Vagina (tissue), 2 donors: Measurements from ENCODE around the gene H3-3A. TPM values are rescaled to one million over a fixed set of nuclear protein-coding genes. Genes with fewer than 3 reads are reported as not detected.
A peak's percentile ranks its signal among the peaks of the same experiment; 100 is the strongest.

Experiments used
- DNase-seq, 2 donors: peaks; one replicate each; pipeline ENCODE4 v3.0.0-alpha.2; 2017; ENCODE audit errors: extremely low spot score in 2 of 2
- H3K27ac ChIP-seq: fragments of 200-600 bp; sonication (generic); one replicate; pipeline ENCODE4 v1.5.1; 2019
- H3K27me3 ChIP-seq: fragments of 200-600 bp; sonication (generic); one replicate; pipeline ENCODE4 v1.5.1; 2019
- H3K36me3 ChIP-seq, 2 donors: fragments of 200-600 bp; sonication (generic); one replicate each; pipeline ENCODE4 v1.5.1; 2017 to 2019
- H3K4me1 ChIP-seq: fragments of 200-600 bp; sonication (generic); one replicate; pipeline ENCODE4 v1.5.1; 2019
- H3K4me3 ChIP-seq, 2 donors: fragments of 200-600 bp; sonication (generic); 1 replicate in 1 of 2; 2 replicates in 1 of 2; pipeline ENCODE4 v1.5.1; 2016 to 2019
- H3K9me3 ChIP-seq: fragments of 200-600 bp; sonication (generic); one replicate; pipeline ENCODE4 v1.5.1; 2019
- CTCF ChIP-seq, 3 experiments: fragments of 450-650 bp in 2 of 3; fragments of 200-600 bp in 1 of 3; sonication (generic) in 1 of 3; IDR thresholded peaks; one replicate each; pipeline ENCODE4 v1.5.1; 2017 to 2019; ENCODE audit warnings: antibody characterized with exemption in 3 of 3, mild to moderate bottlenecking in 2 of 3, moderate library complexity in 2 of 3
- POLR2A ChIP-seq, 2 donors: fragments of 450-650 bp; IDR thresholded peaks; one replicate each; pipeline ENCODE4 v1.6.1; 2017; ENCODE audit warnings: antibody characterized with exemption in 2 of 2, mild to moderate bottlenecking in 2 of 2, moderate library complexity in 2 of 2
- POLR2AphosphoS5 ChIP-seq, 2 donors: sonication (generic); formaldehyde crosslinking; IDR thresholded peaks; one replicate each; pipeline ENCODE4 v1.9.0; 2017; ENCODE audit warnings: antibody characterized with exemption in 2 of 2, mild to moderate bottlenecking in 2 of 2, low read depth in 1 of 2; ENCODE audit not compliant: insufficient read depth in 1 of 2
- intact Hi-C: fragments of 100-400 bp; cut with DNase I; formaldehyde crosslinking; loops from one replicate; pipeline ENCODE4 v1.15.1; 2023
- total RNA-seq: library from RNA; depleted of rRNA; stranded (reverse); fragments of >200 nt; gene quantifications from one replicate; pipeline ENCODE4 v1.2.3, GENCODE V29; 2016

H3-3A gene
- total RNA-seq, 1 donor from 2014 or later: 263 TPM

GRCh38 chr1:226029568-226030225 lies 32.8 kb upstream of the H3-3A start:
- DNase-seq: no peak
- no peaks in the 10 kb centered on the region for H3K36me3 ChIP-seq
- peaks cover 11% of the 10 kb centered on the region for H3K4me1 ChIP-seq
- H3K27me3 ChIP-seq: no peaks in the 10 kb centered on the region
- no peak overlapping the region for H3K27ac ChIP-seq
- no peak overlapping the region for H3K4me3 ChIP-seq
- H3K9me3 ChIP-seq: no peaks in the 10 kb centered on the region
- no peak for TF ChIP-seq CTCF (IDR thresholded peaks at IDR 0.05)
- TF ChIP-seq POLR2A (IDR thresholded peaks at IDR 0.05): no peak
- no peak for TF ChIP-seq POLR2AphosphoS5 (IDR thresholded peaks at IDR 0.05; ENCODE audit: insufficient read depth in 1 of 2, low read depth in 1 of 2)
- intact Hi-C loops: no loop called here

- H3K4me1 ChIP-seq: peaks cover 16% of the 10 kb centered on the region
- intact Hi-C loops: no loop called here
- no peak overlapping the region for H3K4me3 ChIP-seq
- H3K27me3 ChIP-seq: no peaks in the 10 kb centered on the region
- H3K36me3 ChIP-seq: no peaks in the 10 kb centered on the region
- DNase-seq: no peak
- no peaks in the 10 kb centered on the region for H3K9me3 ChIP-seq
- no peak overlapping the region for H3K27ac ChIP-seq
- no peak for TF ChIP-seq CTCF (IDR thresholded peaks at IDR 0.05)
- no peak for TF ChIP-seq POLR2AphosphoS5 (IDR thresholded peaks at IDR 0.05; ENCODE audit: insufficient read depth in 1 of 2, low read depth in 1 of 2)
- TF ChIP-seq POLR2A (IDR thresholded peaks at IDR 0.05): no peak
Measured at GRCh38 chr1:226033582-226033981, 28.9 kb upstream of the H3-3A start.

GRCh38 chr1:226033991-226034390 lies 28.5 kb upstream of the H3-3A start:
- DNase-seq: no peak
- Histone ChIP-seq H3K4me3 (no peak overlapping the region), H3K9me3 (no peaks in the 10 kb centered on the region), H3K36me3 (no peaks in the 10 kb centered on the region), H3K27ac (peak overlapping the region; percentile 70), H3K4me1 (peaks cover 16% of the 10 kb centered on the region), H3K27me3 (no peaks in the 10 kb centered on the region)
- intact Hi-C loops: no loop called here
- no peak for TF ChIP-seq POLR2AphosphoS5 (IDR thresholded peaks at IDR 0.05; ENCODE audit: insufficient read depth in 1 of 2, low read depth in 1 of 2)
- TF ChIP-seq CTCF (IDR thresholded peaks at IDR 0.05): no peak
- TF ChIP-seq POLR2A (IDR thresholded peaks at IDR 0.05): no peak

- peak overlapping the region; percentile 70 for H3K27ac ChIP-seq
Measured at GRCh38 chr1:226034482-226034881, 28.0 kb upstream of the H3-3A start.

More at GRCh38 chr1:226034482-226034881, 28.0 kb upstream of the H3-3A start:
- DNase-seq: peak in 1 of 2 donors; percentile 94
- Histone ChIP-seq H3K4me3 (no peak overlapping the region), H3K27me3 (no peaks in the 10 kb centered on the region), H3K4me1 (peaks cover 16% of the 10 kb centered on the region), H3K36me3 (no peaks in the 10 kb centered on the region), H3K9me3 (no peaks in the 10 kb centered on the region)
- intact Hi-C loops: no loop called here
- TF ChIP-seq CTCF (IDR thresholded peaks at IDR 0.05) (no peak), POLR2AphosphoS5 (IDR thresholded peaks at IDR 0.05; ENCODE audit: insufficient read depth in 1 of 2, low read depth in 1 of 2) (peak; percentile 78 to 87)
